ENCODE data around the gene TBX6.

TBX6 gene

DNA sequence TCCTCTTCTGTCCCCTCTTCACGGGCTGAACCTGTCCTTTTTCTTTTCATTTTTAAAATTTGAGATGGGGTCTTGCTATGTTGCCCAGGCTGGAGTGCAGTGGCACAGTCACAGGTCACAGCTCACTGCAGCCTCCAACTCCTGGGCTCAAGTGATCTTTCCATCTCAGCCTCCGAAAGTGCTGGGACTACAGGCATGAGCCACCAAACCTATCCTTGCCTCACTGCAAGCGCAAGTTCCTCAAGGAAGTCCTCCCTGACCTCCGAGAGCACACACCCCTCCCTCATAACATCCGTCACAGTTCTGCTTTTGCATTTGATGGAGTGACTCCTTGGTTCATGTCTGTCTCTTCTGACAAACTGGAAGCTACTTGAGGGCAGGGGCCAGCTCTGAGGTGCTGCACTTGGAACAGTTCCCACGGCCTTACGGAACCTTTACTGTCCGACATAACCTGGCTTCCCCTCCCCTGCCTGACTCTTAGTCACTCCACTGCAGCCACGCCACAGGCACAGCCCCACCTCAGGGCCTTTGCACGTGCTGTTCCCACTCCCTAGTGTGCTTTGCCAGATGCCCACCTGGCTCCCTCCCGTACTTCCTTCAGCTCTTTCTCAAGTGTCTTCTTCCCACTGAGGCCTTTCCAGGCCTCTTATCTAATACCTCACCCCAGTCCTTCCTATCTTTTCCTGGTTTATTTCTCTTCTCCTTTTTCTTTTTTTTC lies 4.4 kb downstream of the TBX6 start:
- DNase-seq = no peak

DNA sequence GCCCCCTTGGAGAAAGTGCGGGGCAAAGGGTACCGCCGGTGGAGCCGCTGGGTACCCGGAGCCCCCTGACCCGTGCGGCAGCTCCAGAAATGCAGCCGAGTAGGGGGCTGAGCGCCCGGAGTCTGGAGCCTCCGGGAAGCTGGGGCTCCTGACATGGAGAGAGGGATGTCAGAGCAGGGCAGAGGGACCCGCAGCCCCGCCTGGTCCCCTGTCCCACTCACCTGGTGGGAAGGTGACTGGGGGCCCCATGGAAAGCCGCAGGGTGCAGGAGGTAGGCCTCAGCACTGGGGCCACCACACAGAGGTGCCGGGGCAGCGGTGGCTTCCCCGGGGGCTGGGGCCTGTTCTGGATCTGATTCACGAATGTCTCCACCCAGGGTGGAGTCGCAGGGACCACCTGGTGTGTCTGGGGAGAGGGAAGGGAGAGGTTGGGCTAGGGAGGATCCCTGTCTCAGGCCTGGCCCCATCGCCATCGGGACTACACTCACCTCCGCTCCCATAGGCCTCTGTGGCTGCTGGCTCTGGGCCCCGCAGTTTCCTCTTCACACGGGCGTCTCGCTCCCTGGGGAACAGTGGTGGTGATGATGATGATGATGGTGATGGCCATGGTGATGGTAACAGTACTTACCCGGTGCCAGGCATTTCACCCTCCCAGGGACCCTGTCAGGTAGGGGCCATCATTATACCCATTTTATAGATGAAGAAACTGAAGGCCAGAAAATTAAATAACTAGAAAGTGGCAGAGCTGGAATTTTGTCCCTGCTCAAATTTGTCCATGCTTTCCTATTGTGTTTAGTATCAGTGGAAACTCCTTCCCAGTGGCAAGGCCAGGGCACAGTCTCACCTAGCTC lies 5.2 kb downstream of the TBX6 start:
- DNase-seq = no peak

DNA sequence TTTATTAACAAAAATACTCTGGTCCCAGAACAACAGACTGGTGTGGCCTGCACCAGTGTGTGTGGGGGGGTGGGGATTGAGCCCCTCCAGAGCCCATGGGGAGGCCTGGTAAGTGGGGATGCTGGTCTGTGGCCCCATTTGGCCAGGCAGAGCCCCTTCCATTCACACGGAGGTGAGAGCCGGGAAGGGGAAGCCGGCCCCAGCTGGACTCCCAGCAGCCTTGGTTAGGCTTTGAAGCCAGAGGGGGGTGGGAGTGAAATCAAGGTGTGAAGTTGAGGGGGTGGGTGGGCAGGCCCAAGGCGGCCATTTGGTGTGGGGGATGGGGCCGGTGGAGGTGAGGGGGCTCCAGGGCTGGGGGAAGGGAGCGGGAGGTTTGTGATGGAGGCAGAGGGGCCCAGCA lies 5.9 kb downstream of the TBX6 start:
- no peak for DNase-seq

DNA sequence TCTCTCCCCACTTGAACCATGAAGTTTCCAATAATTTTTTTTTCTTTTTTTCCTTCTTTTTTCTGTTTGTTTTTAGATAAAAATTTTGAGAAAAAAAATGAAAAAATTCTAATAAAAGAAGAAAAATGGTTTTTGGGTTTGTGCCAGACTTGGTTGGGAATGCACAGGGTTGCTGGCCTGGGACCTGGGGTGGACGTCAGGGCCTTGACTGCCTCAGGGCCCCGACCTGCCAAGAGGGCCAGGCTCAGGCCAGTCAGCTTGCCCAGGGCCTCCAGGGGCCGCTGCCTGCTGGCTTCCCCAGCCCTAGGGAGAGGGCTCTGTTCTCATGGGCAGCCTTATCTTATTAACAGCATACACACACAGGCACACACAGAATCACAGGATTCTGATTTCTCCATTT lies 6.5 kb downstream of the TBX6 start:
- no peak for DNase-seq

DNA sequence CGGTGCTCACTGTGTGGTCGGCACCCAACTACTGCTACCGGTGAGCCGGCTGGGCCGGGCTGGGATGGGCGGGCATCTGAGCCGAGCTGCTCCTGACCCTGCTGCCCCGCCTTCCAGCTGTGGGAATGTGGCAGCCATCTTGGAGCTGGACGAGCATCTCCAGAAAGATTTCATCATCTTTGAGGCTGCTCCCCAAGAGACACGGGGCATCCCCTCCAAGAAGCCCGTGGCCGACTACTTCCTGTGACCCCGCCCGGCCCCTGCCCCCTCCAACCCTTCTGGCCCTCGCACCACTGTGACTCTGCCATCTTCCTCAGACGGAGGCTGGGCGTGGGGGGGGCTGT lies 6.9 kb downstream of the TBX6 start:
- no peak for DNase-seq

DNA sequence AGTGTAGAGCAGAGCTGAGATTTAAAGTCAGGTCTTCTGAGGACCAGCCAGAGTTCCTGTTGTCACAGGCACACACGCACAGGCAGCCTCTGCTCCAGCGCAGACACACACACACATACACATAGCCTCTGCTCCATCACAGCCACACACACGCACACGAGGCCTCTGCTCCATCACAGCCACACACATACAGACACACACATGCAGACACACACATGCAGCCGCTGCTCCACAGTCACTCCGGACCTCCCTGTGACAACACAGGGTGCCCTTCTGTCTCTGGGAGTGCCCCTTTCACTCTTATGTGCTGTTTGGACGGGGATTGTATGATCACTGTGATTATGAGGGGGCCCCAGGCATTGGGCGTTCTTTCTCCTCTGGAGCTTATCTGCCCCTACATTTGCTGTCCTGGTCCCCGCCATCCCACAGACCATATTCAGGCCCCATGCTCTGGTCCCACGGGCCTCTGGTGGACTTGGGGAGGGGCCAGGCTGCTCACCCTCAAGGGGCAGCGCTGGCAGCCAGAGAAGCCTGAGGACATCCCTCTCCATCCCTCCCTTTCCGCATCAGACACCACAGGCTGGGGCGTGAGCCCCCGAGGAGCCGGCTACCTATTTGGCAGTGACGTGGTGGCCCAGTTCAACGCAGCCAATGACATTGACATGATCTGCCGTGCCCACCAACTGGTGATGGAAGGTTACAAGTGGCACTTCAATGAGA lies 7.5 kb downstream of the TBX6 start:
- no peak for DNase-seq

DNA sequence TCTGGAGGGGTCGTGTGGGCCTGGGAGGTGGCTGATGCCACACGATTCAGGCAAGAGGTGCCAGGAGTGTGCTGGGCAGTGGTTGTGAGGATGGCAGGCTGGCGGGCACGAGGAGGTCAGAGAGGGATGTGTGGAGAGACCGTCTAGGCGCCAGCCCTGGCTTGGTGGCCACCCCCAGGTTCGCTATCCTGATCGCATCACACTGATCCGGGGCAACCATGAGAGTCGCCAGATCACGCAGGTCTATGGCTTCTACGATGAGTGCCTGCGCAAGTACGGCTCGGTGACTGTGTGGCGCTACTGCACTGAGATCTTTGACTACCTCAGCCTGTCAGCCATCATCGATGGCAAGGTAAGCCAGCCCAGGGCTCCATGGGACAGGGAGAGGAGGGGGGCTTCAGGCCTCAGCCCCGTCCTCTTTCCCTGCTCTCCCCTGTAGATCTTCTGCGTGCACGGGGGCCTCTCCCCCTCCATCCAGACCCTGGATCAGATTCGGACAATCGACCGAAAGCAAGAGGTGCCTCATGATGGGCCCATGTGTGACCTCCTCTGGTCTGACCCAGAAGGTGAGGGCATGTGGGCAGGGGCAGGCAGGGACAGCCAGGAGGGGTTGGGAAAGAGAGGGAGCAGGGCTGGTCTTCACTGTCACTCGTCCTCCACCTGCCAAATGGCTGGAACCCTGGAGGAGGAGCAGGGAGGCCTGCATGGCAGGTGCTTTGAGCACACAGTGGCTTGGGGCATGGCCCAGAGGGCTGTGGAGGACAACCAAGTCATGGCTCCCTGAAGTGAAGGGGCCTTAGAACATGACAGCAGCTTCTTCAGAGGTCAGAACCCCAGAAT lies 8.3 kb downstream of the TBX6 start:
- DNase-seq = no peak

DNA sequence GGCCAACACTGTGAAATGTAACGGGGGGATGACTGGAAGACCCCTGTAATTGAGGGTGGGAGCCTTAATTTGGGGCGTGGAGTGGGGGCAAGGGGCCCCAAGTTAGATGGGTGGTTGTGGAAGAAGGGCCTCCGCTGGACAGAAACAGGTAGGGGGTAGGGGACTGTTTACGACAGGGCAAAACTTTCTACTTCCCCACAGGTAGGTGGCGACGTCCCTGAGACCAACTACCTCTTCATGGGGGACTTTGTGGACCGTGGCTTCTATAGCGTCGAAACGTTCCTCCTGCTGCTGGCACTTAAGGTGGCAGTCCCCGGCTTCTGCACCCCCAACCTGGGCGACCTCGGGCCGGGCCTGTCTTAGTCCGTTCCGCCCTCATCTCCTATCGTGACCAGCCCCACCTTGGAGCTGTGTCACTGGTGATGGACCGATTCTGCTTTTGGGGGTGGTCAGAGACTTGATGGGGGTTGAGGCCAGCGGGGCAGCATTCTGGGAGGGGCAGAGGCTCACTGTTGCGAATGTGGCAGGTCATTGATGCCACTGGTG lies 9.1 kb downstream of the TBX6 start:
- no peak for DNase-seq

DNA sequence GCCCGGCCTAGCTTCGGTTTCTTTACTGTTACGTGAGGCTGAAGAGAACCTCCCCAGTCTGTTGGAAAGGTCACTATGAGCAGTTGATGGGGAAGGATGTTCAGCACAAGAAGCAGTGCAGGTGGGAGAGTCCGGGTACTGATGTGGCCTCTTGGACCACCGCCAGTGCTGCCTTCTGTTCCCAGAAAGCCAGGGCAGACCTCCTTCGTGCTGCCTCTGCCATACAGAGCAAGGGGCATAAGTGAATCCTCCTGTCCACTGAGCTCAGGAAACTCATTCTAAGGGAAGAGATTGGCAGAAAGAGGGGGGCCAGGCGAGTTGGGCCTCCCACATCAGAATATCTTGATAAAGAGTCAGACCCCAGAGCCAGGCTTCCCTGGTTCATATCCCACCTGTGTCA lies 12.2 kb downstream of the TBX6 start:
- no peak for DNase-seq

DNA sequence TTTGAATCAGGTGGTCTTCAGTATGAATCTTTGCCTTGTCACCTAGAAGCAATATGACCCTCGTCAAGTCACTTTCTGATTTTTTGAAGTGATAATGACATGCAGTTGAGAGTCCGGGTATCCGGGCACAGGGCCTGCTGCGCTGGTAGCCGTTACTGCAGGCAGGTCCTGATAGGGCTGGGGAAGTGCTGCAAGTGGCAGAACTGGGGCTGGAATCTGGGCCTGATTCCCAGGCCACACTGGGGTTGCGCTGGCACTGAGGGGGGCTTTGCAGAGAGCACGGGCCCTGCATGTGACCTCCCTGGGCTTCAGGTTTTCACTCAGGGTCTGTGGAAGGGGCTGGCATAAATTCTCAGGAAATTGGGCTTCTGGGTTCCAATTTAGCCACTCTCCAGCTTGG lies 13.0 kb downstream of the TBX6 start:
- DNase-seq = no peak

DNA sequence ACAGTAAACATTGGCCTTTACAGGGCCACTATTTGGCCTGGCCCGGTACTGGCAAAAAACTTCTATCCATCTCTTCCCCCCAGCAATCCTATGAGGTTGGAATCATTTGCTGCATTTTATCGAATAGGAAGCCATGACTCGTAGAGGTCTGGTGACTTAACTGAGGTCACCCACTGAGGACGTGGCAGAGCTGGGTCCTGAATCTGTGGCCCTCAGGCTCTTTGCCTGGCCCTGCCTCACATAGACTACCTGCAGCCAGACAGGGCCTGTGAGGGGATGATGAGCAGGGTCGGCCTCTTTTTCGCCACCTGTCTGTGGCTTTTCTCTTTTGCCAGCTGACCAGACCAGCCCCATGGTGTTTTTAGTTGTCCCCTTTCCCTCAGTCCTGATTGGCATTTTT lies 14.1 kb downstream of the TBX6 start:
- DNase-seq = no peak

DNA sequence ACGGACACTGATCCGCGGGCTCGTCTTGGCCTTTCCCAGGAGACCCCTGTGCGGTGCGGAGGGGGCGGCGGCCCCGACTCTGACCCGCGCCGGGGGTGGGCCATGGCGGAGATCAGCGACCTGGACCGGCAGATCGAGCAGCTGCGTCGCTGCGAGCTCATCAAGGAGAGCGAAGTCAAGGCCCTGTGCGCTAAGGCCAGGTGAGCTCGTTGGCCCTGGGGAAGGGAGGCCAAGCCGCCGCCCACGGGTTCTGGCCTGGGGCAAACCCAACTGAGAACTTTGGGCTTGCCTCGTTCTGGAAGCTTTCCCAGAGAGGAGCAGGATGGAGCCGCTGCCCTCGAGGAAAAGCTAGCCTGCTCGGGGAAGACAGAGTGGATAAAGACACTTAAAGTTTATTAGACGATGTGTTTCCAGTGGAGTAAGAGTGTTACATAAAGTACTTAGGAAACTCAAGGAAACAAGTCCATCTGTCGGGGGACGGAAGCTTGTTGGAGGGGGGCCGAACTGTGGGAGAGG lies 15.4 kb downstream of the TBX6 start:
- peak in 2 of 56 donors; percentile 44 to 49 for DNase-seq

DNA sequence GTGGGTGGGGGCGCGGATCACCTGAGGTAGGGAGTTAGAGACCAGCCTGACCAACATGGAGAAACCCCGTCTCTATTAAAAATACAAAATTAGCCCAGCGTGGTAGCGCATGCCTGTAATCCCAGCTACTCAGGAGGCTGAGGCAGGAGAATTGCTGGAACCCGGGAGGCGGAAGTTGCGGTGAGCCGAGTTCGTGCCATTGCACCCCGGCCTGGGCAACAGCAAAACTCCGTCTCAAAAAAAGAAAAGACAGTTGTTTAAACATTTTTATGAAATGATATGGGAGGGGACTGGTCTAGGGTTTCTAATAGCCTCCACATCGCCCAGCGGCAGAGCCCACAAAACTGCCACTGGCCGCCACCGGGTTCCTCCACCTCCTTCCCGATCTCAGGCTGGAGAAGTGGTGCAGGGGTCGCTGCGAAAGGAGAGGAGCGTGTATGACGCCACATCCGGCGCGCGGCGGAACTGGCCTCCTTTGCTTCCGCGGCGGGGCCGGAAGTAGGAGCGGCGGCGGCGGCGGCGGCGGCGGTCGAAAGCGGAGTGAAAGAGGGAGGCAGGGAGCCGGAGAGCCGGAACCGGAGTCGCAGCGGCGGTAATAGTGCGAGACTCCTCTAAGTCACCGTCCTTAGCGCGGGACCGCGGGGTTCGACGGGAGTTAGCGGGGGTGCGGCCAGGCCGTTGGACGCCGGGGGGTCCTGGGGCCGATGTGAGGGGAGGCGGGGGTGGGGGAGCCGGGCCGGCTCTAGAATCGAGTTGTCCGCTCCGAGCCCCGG lies 16.0 kb downstream of the TBX6 start, which contains the start of gene PPP4C:
TSS of gene PPP4C (plus strand) at position 492 of the 773 bp plus-strand sequence. CDS start 384 bp downstream, outside the sequence.
- DNase-seq = peak in 55 of 56 donors; percentile 36 to 90 (median 74)

DNA sequence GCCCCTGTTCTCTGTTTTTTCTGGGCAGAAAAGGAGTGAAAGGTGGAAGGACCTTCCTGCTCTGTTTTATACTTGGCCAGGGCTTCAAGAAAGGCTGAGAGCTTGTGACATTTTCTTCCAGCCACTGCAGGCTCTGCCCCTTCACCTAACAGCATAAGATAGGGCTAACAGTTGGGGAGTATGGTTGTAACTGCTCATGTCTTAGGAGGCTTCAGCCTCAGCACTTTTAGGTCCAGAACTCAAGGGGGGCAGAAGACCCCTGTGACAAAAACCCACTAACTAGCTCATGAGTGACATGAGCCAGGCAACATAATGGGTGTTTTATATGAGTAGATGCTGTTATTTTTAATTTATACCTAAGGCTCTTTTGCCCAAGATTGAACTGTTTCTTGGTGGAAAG lies 21.2 kb downstream of the TBX6 start:
- DNase-seq = no peak

DNA sequence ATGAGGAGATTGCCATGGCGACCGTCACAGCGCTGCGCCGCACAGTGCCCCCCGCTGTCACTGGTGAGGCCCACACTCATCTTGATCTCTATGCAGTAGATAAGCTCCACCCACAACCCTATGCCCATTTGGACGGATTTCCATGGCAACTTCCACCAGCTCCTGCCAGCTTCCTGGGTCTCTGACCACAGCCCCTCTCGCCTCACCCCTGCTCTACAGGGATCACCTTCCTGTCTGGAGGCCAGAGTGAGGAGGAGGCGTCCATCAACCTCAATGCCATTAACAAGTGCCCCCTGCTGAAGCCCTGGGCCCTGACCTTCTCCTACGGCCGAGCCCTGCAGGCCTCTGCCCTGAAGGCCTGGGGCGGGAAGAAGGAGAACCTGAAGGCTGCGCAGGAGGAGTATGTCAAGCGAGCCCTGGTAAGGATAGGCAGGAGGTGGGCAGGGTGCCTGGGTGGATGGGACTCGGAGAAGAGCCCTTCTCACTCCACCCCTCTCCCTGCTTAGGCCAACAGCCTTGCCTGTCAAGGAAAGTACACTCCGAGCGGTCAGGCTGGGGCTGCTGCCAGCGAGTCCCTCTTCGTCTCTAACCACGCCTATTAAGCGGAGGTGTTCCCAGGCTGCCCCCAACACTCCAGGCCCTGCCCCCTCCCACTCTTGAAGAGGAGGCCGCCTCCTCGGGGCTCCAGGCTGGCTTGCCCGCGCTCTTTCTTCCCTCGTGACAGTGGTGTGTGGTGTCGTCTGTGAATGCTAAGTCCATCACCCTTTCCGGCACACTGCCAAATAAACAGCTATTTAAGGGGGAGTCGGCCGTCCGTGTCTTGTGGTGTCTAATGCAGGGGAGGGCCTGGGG lies 21.9 kb downstream of the TBX6 start:
- DNase-seq = peak in 17 of 56 donors; percentile 11 to 63 (median 39)

DNA sequence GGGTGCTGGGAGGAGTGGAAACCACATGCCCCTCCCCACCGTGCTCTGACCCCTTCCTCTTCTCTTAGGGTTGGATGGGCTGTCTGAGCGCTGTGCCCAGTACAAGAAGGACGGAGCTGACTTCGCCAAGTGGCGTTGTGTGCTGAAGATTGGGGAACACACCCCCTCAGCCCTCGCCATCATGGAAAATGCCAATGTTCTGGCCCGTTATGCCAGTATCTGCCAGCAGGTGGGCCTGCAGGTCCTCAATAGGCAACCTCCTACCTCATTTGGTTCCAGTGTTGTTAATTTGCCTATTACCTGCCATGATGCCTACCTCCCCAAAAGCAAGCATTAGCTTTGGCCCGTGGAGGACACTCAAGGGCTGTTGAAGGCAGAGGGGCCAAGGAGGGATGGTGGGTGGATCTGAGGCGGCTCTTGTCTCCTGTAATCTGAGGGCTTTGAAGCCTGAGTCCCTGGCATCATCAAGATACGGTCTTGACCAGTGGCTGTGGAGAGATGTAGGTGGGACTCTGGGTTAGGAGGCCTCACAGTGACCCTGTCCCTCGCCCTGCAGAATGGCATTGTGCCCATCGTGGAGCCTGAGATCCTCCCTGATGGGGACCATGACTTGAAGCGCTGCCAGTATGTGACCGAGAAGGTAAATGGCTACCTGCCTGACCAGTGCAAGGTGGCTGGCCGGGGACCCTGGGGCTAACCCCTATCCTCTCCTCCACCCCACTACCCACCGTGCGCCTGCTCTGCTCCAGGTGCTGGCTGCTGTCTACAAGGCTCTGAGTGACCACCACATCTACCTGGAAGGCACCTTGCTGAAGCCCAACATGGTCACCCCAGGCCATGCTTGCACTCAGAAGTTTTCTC lies 22.7 kb downstream of the TBX6 start:
- peak in 2 of 56 donors; percentile 9 to 25 for DNase-seq

DNA sequence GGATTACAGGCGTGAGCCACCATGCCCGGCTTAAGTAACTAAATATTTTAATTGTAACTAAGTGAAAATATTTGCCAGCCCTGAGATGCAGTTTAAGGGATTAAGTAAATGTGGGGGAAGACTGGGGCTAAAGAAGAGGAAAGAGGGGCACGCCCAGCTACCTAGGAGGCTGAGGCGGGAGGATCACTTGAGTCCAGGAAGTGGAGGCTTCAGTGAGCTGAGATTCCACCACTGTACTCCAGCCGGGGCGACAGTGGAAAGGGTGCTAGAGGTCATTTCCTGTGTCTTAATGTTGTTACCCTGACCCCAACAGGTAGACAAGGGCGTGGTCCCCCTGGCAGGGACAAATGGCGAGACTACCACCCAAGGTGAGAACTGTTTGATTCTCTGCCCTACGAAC lies 23.4 kb downstream of the TBX6 start:
- no peak for DNase-seq

DNA sequence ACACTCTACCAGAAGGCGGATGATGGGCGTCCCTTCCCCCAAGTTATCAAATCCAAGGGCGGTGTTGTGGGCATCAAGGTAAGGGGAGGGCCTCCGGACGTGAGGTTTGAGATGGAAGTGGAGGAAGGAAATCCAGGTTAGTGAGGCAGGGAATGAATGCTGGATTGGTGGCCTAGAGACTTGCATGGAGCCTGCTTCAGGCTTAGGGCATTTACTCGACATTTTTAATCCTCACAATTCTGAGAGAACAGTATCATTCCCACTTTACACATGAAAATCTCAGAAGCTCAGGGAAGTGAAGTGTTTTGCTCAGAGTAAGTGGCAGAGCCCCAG lies 24.2 kb downstream of the TBX6 start:
- DNase-seq = no peak

All from amygdala (tissue), 56 donors.